HG03103 (cell line): ENCODE data around the gene SLC35E4.

Source experiments
- ATAC-seq: cut with Tn5 transposase; IDR thresholded peaks from one replicate; pipeline ENCODE4 v1.9.1; 2021; ENCODE audit warnings: low read depth; ENCODE audit not compliant: unreplicated experiment

The SLC35E4 gene

GRCh38 chr22:30681831-30682230 is 46.2 kb downstream of the SLC35E4 start:
- ATAC-seq, result no peak

DNA sequence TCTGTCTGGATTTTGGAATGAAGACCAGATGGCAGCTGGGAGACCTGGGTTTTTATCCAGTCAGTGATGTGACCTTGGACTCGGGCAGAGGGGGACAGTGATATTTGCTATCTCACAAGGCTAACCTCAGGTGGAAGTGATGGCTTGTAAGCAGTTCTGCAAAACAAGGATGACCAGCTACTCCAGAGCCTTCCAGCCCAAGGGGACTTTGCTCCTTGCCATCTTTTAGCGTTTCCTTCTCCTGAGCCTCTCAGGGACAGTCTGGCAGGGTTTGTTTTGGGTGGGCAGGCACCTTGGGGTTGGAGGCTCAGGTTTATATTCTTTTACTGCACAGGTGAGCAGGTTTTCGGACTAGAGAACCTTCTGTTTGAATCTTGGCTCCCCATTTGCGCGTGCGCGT is 49.6 kb downstream of the SLC35E4 start:
- ATAC-seq, result no peak

DNA sequence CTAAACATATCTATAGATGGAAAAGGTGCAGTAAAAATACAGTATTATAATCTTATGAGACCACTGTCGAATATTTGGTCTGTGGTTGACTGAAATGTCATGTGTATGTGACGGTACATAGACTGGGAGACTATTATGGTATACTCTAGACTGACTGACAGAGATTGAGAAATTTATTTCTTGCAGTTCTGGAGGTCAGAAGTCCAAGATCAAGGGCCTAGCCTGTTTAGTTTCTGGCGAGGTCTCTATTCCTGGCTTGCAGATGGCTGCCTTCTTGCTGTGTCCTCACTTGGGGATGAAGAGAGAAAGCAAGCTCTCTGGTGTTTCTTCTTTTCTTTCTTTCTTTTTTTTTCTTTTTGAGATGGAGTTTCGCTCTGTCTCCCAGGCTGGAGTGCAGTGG is 51.8 kb downstream of the SLC35E4 start:
- no peak for ATAC-seq

GRCh38 chr22:30689622-30690021 is 54.0 kb downstream of the SLC35E4 start:
- ATAC-seq, result no peak

- no peak for ATAC-seq
Observed at GRCh38 chr22:30691204-30691603, 55.6 kb downstream of the SLC35E4 start.

- no peak for ATAC-seq
Observed at GRCh38 chr22:30694171-30694639, 58.6 kb downstream of the SLC35E4 start.

- ATAC-seq, result no peak
Observed at GRCh38 chr22:30694640-30695350, 59.2 kb downstream of the SLC35E4 start, which contains the start of gene OSBP2. Gene OSBP2, plus strand, starts transcription at chr22:30694874. Its CDS starts 36 bp downstream, at chr22:30694910.

DNA sequence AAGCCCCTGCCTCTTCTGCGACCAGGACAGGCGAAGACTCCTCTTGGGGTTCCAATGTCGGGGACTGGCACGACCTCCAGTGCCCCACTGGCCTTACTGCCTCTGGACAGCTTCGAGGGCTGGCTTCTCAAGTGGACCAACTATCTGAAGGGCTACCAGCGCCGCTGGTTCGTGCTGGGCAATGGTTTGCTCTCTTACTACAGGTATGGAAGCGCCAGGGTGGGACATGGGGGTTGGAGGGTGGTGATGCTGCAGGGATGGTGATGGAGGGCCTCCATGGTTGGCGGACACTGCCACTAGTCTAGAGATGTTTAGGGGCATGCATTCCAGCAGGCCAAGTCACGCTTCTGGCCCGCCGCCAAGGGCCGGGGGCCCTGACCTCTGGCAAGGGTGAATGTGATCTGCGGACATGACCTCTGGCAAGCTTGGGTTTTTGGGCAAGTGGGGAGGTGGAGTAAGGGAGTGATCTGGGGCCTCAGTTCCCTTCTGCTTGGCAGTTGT is 59.8 kb downstream of the SLC35E4 start:
- ATAC-seq, result no peak

- no peak for ATAC-seq
Observed at GRCh38 chr22:30695871-30696655, 60.5 kb downstream of the SLC35E4 start.
